Measurements from ENCODE around the gene PTPRG.

PTPRG gene

GRCh38 chr3:61624300-61624699 is 62.9 kb downstream of the PTPRG start:
- DNase-seq, result no peak

DNA sequence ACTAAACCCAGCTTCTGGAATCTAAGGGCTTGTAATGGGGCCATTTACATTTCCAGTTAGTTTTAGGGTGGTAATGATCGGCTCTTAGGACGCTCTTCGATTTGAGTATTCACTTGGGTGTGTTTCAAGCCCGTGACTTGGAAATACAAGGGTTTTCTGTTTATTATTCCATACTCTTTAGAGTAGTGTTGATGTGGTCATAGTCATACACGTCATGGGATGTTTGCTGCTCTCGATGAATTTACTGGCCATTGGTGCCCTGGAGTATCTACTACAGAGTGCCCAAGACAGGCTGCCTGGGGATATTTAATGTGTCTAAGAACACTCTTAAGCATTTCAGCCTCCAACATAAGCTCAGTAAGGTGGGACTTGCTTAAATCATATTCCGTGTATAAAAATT is 64.1 kb downstream of the PTPRG start:
- no peak for DNase-seq

GRCh38 chr3:61626484-61626883 is 65.1 kb downstream of the PTPRG start:
- no peak for DNase-seq

GRCh38 chr3:61627768-61628185 is 66.4 kb downstream of the PTPRG start:
- DNase-seq, result no peak

DNA sequence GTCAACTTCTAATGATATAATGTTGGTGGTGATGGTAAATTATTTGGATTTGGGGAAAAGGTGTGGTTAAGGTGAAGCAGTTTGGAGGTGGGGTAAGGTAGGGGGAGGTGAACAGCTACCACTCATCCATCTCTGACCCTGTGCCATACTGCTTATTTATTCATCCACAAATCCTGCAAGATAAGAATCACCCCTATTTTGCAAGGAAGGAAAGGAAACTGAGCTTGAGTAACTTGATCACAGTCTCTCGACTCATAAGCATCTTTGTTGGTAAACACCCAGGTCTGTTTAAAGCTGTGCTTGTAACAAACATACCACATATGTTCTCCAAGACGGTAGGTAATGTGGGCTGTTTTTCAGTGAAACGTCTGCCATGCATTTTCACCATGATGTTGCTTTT is 67.3 kb downstream of the PTPRG start:
- no peak for DNase-seq

- DNase-seq, result no peak
Measured at GRCh38 chr3:61629442-61629841, 68.1 kb downstream of the PTPRG start.

DNA sequence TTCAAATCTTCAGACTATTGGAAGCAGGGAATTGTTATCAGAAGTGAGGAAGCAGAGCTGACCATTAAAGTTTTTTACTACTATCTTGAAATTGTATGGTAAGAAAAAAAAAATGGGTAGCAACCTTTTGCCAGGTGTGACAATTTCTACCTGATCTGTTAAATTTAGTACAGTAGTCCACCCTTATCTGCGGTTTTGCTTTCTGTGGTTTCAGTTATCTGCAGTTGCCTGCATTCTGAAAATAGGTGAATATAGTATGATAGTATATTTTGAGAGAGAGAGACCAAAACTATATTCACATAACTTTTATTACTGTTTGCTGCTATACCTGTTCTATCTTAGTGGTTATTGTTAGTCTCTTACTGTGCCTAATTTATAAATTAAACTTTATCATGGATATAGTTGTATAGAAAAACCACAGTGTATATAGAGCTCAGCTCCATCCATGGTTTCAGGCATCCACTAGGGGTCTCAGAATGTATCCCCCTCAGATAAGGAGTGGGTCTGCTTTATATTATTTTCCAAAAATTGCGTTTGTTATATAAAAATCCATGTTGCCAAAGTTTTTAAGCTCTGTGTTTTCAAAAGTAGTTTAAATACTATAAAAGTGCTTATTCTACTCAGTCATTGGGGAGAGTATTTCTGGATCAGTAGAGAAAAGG is 69.9 kb downstream of the PTPRG start:
- no peak for DNase-seq

DNA sequence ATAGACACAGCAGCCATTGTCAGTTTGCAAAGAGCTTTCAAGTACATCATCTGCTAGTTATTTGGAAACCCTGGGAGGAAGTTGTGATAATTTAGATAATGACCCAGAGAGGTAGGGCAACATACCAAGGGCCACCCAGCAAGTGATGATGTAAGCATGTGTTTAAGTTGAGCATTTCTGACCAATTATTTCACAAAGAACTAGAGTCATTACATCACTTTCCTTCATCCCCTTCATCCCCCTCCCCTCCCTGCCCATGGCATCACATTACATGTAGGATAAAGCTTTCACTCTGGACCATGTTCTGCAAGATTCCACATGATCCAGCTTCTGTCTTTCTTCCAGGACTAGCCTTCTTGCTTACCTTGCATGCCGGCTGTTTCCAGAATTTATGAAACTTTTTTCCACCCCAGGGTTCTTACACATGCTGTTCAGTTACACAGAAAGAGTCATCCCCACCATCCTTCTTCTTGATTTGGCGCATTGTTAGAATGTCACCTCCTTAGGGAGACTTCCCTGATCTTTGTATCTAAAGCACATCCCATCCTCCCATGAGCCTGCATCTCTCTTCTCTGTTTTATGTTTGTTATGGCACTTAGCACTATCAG is 71.3 kb downstream of the PTPRG start:
- no peak for DNase-seq

DNA sequence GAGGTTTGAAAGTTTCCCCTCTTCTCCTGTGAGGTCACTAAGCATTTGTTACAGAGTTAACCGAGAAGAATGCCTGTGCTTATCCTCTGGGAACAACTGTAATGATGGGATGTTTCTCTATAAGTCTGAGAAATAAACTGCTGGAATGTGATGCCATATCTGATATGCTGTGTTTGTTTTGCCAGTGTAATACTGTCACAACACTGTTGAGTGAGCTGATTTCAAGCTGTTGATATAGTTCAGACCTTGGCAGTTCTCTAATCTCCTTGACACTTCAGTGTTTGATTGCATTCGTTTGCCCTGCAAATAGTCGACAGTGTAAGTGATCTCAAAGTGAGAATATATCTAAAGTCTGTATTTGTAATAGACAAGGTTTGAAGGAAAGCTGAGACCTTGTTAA is 73.3 kb downstream of the PTPRG start:
- DNase-seq, result no peak

DNA sequence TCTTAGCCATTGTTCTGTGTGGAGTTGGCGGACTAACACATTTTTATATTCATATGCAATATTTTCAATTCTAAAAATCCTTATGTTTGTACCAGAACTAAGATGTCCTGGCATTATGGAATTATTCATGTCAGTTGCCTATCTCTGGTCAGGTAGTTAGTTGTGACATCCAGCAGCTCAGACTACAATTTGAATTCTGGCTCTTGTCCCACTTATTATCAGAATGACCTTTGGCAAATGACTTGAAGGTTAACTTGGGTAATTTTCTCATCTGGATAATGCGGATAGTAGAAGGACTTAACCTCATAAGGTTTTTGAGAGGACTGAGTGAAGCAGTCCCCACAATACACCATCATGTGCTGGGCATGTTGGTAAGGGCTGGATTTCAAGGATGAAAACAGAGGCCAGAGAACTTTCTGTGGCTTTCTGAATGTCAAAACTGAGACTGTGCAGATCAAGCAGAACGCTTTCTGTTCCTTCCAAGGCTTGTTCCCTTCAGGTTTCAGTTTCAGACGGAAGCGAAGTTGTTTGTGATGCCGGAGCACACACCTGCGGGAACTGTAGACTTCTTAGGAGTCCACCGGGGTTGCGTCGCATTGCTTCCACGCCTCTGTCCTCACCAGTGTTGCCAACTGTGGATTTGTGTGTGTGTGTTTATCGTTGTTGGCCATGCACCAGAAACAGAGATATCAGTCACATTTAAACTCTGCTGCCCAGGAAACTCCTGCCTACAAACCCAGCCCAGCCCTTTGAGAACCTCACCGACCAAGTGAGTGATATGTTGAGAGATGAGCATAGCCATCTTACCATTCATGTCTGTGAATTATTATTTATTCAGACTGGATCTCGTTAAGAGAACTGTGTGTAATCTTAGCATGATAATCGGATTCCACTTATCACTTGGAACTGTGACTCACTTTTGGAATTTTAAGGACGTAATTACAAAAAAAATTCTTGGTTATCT is 76.0 kb downstream of the PTPRG start:
- DNase-seq, result no peak

GRCh38 chr3:61638741-61639140 is 77.4 kb downstream of the PTPRG start:
- no peak for DNase-seq

- no peak for DNase-seq
Measured at GRCh38 chr3:61639991-61640390, 78.6 kb downstream of the PTPRG start.

DNA sequence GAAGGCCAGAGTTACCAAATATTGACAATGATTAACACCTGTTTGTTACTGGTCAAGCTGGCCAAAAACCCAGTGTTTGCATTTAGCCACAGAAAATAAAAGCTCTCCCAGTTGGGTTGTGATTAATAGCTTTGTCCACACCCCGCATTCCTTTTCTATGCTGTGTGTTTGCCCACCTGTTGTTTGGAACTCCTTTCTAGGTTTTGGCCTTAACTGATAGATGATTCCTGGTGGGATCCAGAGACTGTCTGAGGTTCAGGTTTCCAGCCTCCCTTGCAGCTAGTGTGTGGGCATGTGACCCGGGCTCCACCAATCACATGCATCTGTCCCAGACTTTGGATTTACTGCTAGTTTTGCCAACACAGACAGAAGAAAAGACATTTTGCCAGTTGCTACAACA is 83.8 kb downstream of the PTPRG start:
- no peak for DNase-seq

- no peak for DNase-seq
Measured at GRCh38 chr3:61646360-61646759, 85.0 kb downstream of the PTPRG start.

DNA sequence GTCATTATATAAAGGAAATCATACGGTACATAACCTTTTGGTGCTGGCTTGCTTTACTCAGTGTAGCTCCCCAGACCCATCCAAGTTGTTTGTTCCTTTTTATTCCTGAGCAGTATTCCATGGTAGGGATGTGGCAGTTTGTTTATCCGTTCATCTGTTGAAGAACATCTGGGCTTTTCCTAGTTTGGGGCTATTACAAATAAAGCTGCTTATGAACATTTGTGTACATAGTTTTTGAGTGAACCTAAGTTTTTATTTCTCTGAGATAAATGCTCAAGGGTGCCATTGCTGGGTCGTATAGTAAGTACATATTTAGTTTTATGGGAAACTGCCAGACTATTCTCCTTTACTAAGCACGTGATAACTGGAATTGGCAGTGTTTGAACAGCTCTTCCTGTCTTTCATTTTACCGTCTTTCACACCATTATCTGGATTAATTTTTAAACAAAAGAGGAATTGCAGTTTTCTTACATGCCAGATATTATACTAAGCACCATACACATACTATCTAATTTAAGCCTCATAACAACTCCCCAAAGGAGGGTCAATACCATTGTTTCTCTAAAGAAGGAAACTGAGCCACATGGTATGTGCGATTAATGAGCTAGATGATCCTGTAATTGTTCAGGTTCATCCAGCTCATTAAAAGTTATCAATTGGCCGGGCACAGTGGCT is 85.6 kb downstream of the PTPRG start:
- no peak for DNase-seq

GRCh38 chr3:61648481-61648880 is 87.1 kb downstream of the PTPRG start:
- DNase-seq, result no peak

- DNase-seq, result no peak
Measured at GRCh38 chr3:61649381-61650170, 88.2 kb downstream of the PTPRG start.

- DNase-seq, result no peak
Measured at GRCh38 chr3:61650276-61650675, 88.9 kb downstream of the PTPRG start.

GRCh38 chr3:61650719-61651410 is 89.5 kb downstream of the PTPRG start:
- DNase-seq, result no peak

GRCh38 chr3:61657689-61658088 is 96.3 kb downstream of the PTPRG start:
- peak; percentile 60 for DNase-seq

- DNase-seq, result no peak
Measured at GRCh38 chr3:61662861-61663260, 101.5 kb downstream of the PTPRG start.
